Lung (tissue), 12 donors: ENCODE data around the gene ALPI. TPM values are rescaled to one million over a fixed set of nuclear protein-coding genes. Genes with fewer than 3 reads are reported as not detected.
A peak's percentile ranks its signal among the peaks of the same experiment; 100 is the strongest.

Experiments used
- ATAC-seq: fragments of 200-7000 bp; cut with Tn5 transposase; one replicate; pipeline ENCODE4 v1.9.1; 2020; ENCODE audit warnings: moderate number of reproducible peaks; ENCODE audit not compliant: insufficient read depth, low FRiP score
- DNase-seq, 3 donors: peaks; one replicate each; pipeline ENCODE4 v3.0.0-alpha.2; 2013 to 2017
- H3K27ac ChIP-seq, 2 donors: one replicate each; pipeline ENCODE4 v1.5.1; 2013; ENCODE audit warnings: mild to moderate bottlenecking in 2 of 2, moderate library complexity in 2 of 2, control low read depth in 1 of 2, inconsistent platforms in 1 of 2, low read depth in 1 of 2, low read length in 1 of 2
- H3K27me3 ChIP-seq, 3 donors: one replicate each; pipeline ENCODE4 v1.5.1; 2013; ENCODE audit warnings: low read length in 2 of 3; ENCODE audit not compliant: control insufficient read depth in 3 of 3, insufficient read depth in 3 of 3
- H3K36me3 ChIP-seq, 4 donors: one replicate each; pipeline ENCODE4 v1.5.1; 2013; ENCODE audit warnings: low read length in 4 of 4, mild to moderate bottlenecking in 1 of 4, moderate library complexity in 1 of 4; ENCODE audit not compliant: control insufficient read depth in 4 of 4, insufficient read depth in 4 of 4
- H3K4me1 ChIP-seq, 5 donors: one replicate each; pipeline ENCODE4 v1.5.1; 2013; ENCODE audit warnings: low read length in 5 of 5, mild to moderate bottlenecking in 2 of 5, moderate library complexity in 1 of 5; ENCODE audit not compliant: control insufficient read depth in 5 of 5, insufficient read depth in 5 of 5
- H3K4me3 ChIP-seq: one replicate; pipeline ENCODE4 v1.5.1; 2013; ENCODE audit warnings: mild to moderate bottlenecking, control low read depth, moderate library complexity
- H3K9ac ChIP-seq, 2 donors: one replicate each; pipeline ENCODE4 v1.5.1; 2013; ENCODE audit warnings: low read length in 2 of 2, control low read depth in 1 of 2; ENCODE audit not compliant: insufficient read depth in 1 of 2
- H3K9me3 ChIP-seq, 4 donors: one replicate each; pipeline ENCODE4 v1.5.1; 2013; ENCODE audit warnings: low read length in 3 of 4, mild to moderate bottlenecking in 1 of 4, moderate library complexity in 1 of 4; ENCODE audit not compliant: control insufficient read depth in 4 of 4, insufficient read depth in 3 of 4
- WGBS, 2 donors: extraction: QIAGEN DNeasy Blood & Tissue Kit; methylation state at CpG; one replicate each; pipeline ENCODE4 v1.1.7; 2013; 5-methylcytosine and 5-hydroxymethylcytosine counted together
- polyA plus RNA-seq, 2 donors: library from polyadenylated mRNA; stranded (reverse); fragments of 200-250 nt; gene quantifications; one replicate each; pipeline ENCODE4 v1.2.1, GENCODE V29; 2013
- total RNA-seq, 2 donors: library from RNA; depleted of rRNA in 1 of 2; stranded (reverse); fragments of >200 nt in 1 of 2; gene quantifications; one replicate each; pipeline ENCODE4 v1.2.1, GENCODE V29; 2014 to 2021
- TF ChIP-seq, protein P1 (sequence below): IDR thresholded peaks from 2 replicates; pipeline ENCODE4 v1.5.1; 2012; ENCODE audit warnings: mild to moderate bottlenecking; ENCODE audit errors: control extremely low read depth, extremely low read depth
- donor health status: control.
- donor health status: control.
- donor health status: Bipolar disorder and iron deficiency.
- donor health status: healthy.
- donor health status: DM: yes; HTN: yes; CAD: no.

Gene ALPI
- total and polyA plus RNA-seq, 4 donors: not detected

DNA sequence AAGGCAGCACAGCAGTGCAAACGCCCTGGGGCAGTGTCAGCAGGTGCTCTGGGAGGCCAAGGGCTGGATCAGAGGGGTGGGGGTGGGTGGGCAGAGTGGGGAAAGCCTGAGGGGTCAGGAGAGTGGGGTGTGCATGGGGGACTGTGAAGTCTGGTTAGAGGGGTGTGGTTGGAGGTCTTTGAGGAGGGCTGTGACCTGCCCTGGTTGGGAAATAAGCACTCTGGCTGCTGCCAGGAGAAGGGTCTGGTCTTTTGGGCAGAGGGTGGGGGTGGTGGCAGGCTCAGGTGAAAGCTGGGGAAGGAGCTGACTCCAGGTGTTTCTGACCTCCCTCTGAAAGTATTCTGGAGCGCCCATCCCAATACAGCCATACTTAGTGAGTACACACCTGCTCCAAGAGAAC is 4.2 kb downstream of the ALPI start:
- H3K27ac ChIP-seq: no peak overlapping the region
- no peak overlapping the region for H3K9ac ChIP-seq
- TF ChIP-seq, protein P1, sequence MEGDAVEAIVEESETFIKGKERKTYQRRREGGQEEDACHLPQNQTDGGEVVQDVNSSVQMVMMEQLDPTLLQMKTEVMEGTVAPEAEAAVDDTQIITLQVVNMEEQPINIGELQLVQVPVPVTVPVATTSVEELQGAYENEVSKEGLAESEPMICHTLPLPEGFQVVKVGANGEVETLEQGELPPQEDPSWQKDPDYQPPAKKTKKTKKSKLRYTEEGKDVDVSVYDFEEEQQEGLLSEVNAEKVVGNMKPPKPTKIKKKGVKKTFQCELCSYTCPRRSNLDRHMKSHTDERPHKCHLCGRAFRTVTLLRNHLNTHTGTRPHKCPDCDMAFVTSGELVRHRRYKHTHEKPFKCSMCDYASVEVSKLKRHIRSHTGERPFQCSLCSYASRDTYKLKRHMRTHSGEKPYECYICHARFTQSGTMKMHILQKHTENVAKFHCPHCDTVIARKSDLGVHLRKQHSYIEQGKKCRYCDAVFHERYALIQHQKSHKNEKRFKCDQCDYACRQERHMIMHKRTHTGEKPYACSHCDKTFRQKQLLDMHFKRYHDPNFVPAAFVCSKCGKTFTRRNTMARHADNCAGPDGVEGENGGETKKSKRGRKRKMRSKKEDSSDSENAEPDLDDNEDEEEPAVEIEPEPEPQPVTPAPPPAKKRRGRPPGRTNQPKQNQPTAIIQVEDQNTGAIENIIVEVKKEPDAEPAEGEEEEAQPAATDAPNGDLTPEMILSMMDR: no peak
- no peak overlapping the region for H3K4me3 ChIP-seq
- H3K4me1 ChIP-seq: no peaks in the 10 kb centered on the region
- ATAC-seq (no peak), DNase-seq (no peak)
- no peaks in the 10 kb centered on the region for H3K36me3 ChIP-seq
- peaks cover 0 to 2% (median 0%) of the 10 kb centered on the region in 4 donors for H3K9me3 ChIP-seq
- WGBS, 2 donors: 66 to 93% methylated on average over 2 of the region's 2 CpGs
- peaks cover 12 to 22% (median 12%) of the 10 kb centered on the region in 3 donors for H3K27me3 ChIP-seq

- Histone ChIP-seq H3K9me3 (no peaks in the 10 kb centered on the region), H3K27me3 (peaks cover 5 to 13% (median 6%) of the 10 kb centered on the region in 3 donors), H3K9ac (no peak overlapping the region), H3K4me3 (no peak overlapping the region), H3K27ac (no peak overlapping the region), H3K4me1 (no peaks in the 10 kb centered on the region), H3K36me3 (no peaks in the 10 kb centered on the region)
- DNase-seq (peak in 1 of 3 donors; percentile 6), ATAC-seq (no peak)
- WGBS, 2 donors: 89 to 95% methylated on average over 18 of the region's 18 CpGs
- TF ChIP-seq, protein P1: no peak
These were observed 8.0 kb downstream of the ALPI start for GRCh38 chr2:232463701-232464543.

DNA sequence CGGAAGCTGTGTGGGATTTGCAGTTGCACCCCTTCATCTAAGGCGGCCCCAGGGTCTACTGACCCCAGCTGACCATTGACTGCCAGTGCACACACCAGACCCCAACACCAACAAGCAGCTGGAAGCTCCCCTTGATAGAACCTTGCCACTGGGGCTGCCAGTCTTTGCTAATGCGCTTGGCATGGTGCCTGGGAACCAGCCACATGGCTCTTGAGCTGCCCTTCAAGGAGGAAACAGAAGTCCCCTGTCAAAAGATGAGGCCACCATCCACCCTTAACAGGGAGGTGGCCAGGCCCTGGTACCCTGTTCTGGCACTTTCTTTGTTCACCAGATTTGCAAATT is 8.6 kb downstream of the ALPI start:
- peak in 1 of 3 donors; percentile 7 for DNase-seq
- no peak for ATAC-seq
- H3K4me3 ChIP-seq: no peak overlapping the region
- no peaks in the 10 kb centered on the region for H3K9me3 ChIP-seq
- TF ChIP-seq, protein P1: no peak
- no peak overlapping the region for H3K9ac ChIP-seq
- H3K27ac ChIP-seq: no peak overlapping the region
- H3K4me1 ChIP-seq: no peaks in the 10 kb centered on the region
- H3K36me3 ChIP-seq: no peaks in the 10 kb centered on the region
- H3K27me3 ChIP-seq: peaks cover 3 to 8% (median 5%) of the 10 kb centered on the region in 3 donors
- 88 to 89% methylated on average over 3 of the region's 3 CpGs for WGBS, 2 donors

DNA sequence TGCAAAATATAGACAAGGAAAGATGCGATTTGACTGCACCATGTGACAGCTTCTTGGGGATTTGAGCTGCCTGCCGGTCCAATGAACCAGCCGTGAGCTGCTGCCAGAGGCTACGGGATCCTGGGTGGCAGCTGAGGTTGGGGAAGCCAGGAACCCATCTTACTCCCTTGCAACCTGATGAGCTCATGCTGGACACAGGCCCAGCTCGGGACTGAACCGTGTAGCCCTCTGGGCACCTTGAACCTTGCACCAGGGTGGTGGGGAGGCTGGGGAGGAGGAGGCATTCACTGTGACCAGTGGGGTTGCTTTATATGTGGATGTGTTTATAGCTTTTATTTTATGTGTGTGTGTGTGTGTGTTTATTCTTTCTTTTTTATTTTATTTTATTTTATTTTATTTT is 9.1 kb downstream of the ALPI start:
- WGBS, 2 donors: 83 to 93% methylated on average over 6 of the region's 6 CpGs
- TF ChIP-seq, protein P1: no peak
- ATAC-seq (no peak), DNase-seq (no peak)
- Histone ChIP-seq H3K4me1 (no peaks in the 10 kb centered on the region), H3K27me3 (peaks cover 0 to 8% (median 5%) of the 10 kb centered on the region in 3 donors), H3K27ac (no peak overlapping the region), H3K9ac (no peak overlapping the region), H3K9me3 (no peaks in the 10 kb centered on the region), H3K4me3 (no peak overlapping the region), H3K36me3 (no peaks in the 10 kb centered on the region)
